H9 (cell line): ENCODE data around the gene ARHGEF10L. TPM values are rescaled to one million over a fixed set of nuclear protein-coding genes. Genes with fewer than 3 reads are reported as not detected.

Source experiments
- DNase-seq: peaks from one replicate; pipeline ENCODE4 v3.0.0-alpha.2; 2017
- H2AFZ ChIP-seq: one replicate; pipeline ENCODE4 v1.6.1; 2013; ENCODE audit warnings: mild to moderate bottlenecking, low read length, control low read depth, moderate library complexity
- H2AK5ac ChIP-seq: 2 replicates; pipeline ENCODE4 v1.6.1; 2013; ENCODE audit warnings: low read length, control low read depth, mixed read lengths; ENCODE audit not compliant: insufficient read length
- H2BK120ac ChIP-seq: one replicate; pipeline ENCODE4 v1.6.1; 2013; ENCODE audit warnings: low read depth, mild to moderate bottlenecking, low read length, control low read depth, inconsistent platforms; ENCODE audit not compliant: poor library complexity, severe bottlenecking
- H2BK12ac ChIP-seq: 2 replicates; pipeline ENCODE4 v1.6.1; 2013; ENCODE audit warnings: low read length, control low read depth, mixed read lengths, low read depth; ENCODE audit not compliant: insufficient read length
- H2BK15ac ChIP-seq: 2 replicates; pipeline ENCODE4 v1.6.1; 2013; ENCODE audit warnings: low read depth, low read length, control low read depth
- H2BK20ac ChIP-seq: one replicate; pipeline ENCODE4 v1.6.1; 2013; ENCODE audit warnings: low read depth, mild to moderate bottlenecking, low read length, control low read depth, inconsistent platforms; ENCODE audit not compliant: poor library complexity, severe bottlenecking
- H2BK5ac ChIP-seq: 2 replicates; pipeline ENCODE4 v1.6.1; 2013; ENCODE audit warnings: low read length, control low read depth, mixed read lengths; ENCODE audit not compliant: insufficient read length
- H3K14ac ChIP-seq: 2 replicates; pipeline ENCODE4 v1.6.1; 2013; ENCODE audit warnings: low read length, control low read depth; ENCODE audit not compliant: insufficient read depth
- H3K18ac ChIP-seq: 2 replicates; pipeline ENCODE4 v1.6.1; 2013; ENCODE audit warnings: low read depth, mild to moderate bottlenecking, mixed read lengths, low read length, control low read depth; ENCODE audit not compliant: insufficient read length
- H3K23ac ChIP-seq: 2 replicates; pipeline ENCODE4 v1.6.1; 2013; ENCODE audit warnings: low read length, control low read depth, mixed read lengths, low read depth; ENCODE audit not compliant: insufficient read length
- H3K23me2 ChIP-seq: 2 replicates; pipeline ENCODE4 v1.6.1; 2013; ENCODE audit warnings: low read depth, mild to moderate bottlenecking, mixed read lengths, low read length, control low read depth; ENCODE audit not compliant: insufficient read length, poor library complexity, severe bottlenecking
- H3K27ac ChIP-seq: 2 replicates; pipeline ENCODE4 v1.5.1; 2013; ENCODE audit warnings: low read length, control low read depth, mixed read lengths, low read depth; ENCODE audit not compliant: insufficient read length
- H3K27me3 ChIP-seq: 2 replicates; pipeline ENCODE4 v1.6.1; 2013; ENCODE audit warnings: low read length, control low read depth, inconsistent platforms; ENCODE audit not compliant: insufficient read depth
- H3K4ac ChIP-seq: 2 replicates; pipeline ENCODE4 v1.6.1; 2013; ENCODE audit warnings: low read depth, mild to moderate bottlenecking, control low read depth, inconsistent platforms, low read length, moderate library complexity
- H3K4me1 ChIP-seq: 2 replicates; pipeline ENCODE4 v1.6.1; 2013; ENCODE audit warnings: low read length, control low read depth, inconsistent platforms; ENCODE audit not compliant: insufficient read depth
- H3K4me2 ChIP-seq: 2 replicates; pipeline ENCODE4 v1.6.1; 2013; ENCODE audit warnings: low read length, control low read depth, mixed read lengths; ENCODE audit not compliant: insufficient read length, insufficient read depth
- H3K56ac ChIP-seq: 2 replicates; pipeline ENCODE4 v1.6.1; 2013; ENCODE audit warnings: low read depth, mild to moderate bottlenecking, mixed read lengths, low read length, control low read depth; ENCODE audit not compliant: insufficient read length
- H3K79me1 ChIP-seq: 2 replicates; pipeline ENCODE4 v1.6.1; 2013; ENCODE audit warnings: low read depth, mild to moderate bottlenecking, moderate library complexity, low read length, control low read depth, inconsistent platforms; ENCODE audit not compliant: insufficient read depth, poor library complexity, severe bottlenecking
- H3K79me2 ChIP-seq: 2 replicates; pipeline ENCODE4 v1.6.1; 2013; ENCODE audit warnings: low read length, control low read depth, inconsistent platforms; ENCODE audit not compliant: insufficient read depth
- H3K9ac ChIP-seq: 2 replicates; pipeline ENCODE4 v1.6.1; 2013; ENCODE audit warnings: low read length, control low read depth, mixed read lengths; ENCODE audit not compliant: insufficient read length; ENCODE audit errors: extremely low read depth
- H3K9me3 ChIP-seq: one replicate; pipeline ENCODE4 v1.6.1; 2013; ENCODE audit warnings: low read depth, low read length, inconsistent platforms; ENCODE audit not compliant: control insufficient read depth
- H3T11ph ChIP-seq: one replicate; pipeline ENCODE4 v1.6.1; 2013; ENCODE audit warnings: mild to moderate bottlenecking, low read length, control low read depth, inconsistent platforms
- H4K20me1 ChIP-seq: one replicate; pipeline ENCODE4 v1.6.1; 2013; ENCODE audit not compliant: control insufficient read depth, insufficient read length, insufficient read depth
- H4K5ac ChIP-seq: 2 replicates; pipeline ENCODE4 v1.6.1; 2013; ENCODE audit warnings: low read depth, mild to moderate bottlenecking, mixed read lengths, low read length, control low read depth; ENCODE audit not compliant: insufficient read length
- H4K8ac ChIP-seq: replicated peaks from 2 replicates; pipeline ENCODE4 v1.6.1; 2013; ENCODE audit warnings: low read length, control low read depth, mixed read lengths, low read depth; ENCODE audit not compliant: insufficient read length
- H4K91ac ChIP-seq: 2 replicates; pipeline ENCODE4 v1.6.1; 2013; ENCODE audit warnings: low read depth, mild to moderate bottlenecking, moderate library complexity, mixed read lengths, low read length, control low read depth; ENCODE audit not compliant: insufficient read length
- H3K27ac Mint-ChIP-seq, 3 experiments: 2 replicates in 2 of 3; 3 replicates in 1 of 3; pipeline ENCODE4 v1.8.0; 2020 to 2021; ENCODE audit warnings: mixed read lengths in 3 of 3, mild to moderate bottlenecking in 1 of 3, moderate library complexity in 1 of 3
- H3K27me3 Mint-ChIP-seq: 2 replicates; pipeline ENCODE4 v1.8.0; 2021; ENCODE audit warnings: low read depth, mild to moderate bottlenecking, moderate library complexity, mixed read lengths
- H3K36me3 Mint-ChIP-seq, 3 experiments: 2 replicates in 2 of 3; 3 replicates in 1 of 3; pipeline ENCODE4 v1.8.0; 2020 to 2021; ENCODE audit warnings: low read depth in 3 of 3, mixed read lengths in 3 of 3; ENCODE audit not compliant: insufficient read depth in 1 of 3
- H3K4me1 Mint-ChIP-seq, 2 experiments: 2 replicates each; pipeline ENCODE4 v1.8.0; 2020; ENCODE audit warnings: mixed read lengths in 2 of 2
- H3K4me3 Mint-ChIP-seq, 2 experiments: 2 replicates in 1 of 2; 3 replicates in 1 of 2; pipeline ENCODE4 v1.8.0; 2020 to 2021; ENCODE audit warnings: mild to moderate bottlenecking in 2 of 2, mixed read lengths in 2 of 2, moderate library complexity in 1 of 2
- H3K9me3 Mint-ChIP-seq, 2 experiments: 2 replicates in 1 of 2; 3 replicates in 1 of 2; pipeline ENCODE4 v1.8.0; 2020; ENCODE audit warnings: mild to moderate bottlenecking in 2 of 2, mixed read lengths in 2 of 2, moderate library complexity in 1 of 2
- WGBS: extraction: QIAGEN DNeasy Blood & Tissue Kit; methylation state at CpG from one replicate; pipeline ENCODE4 v1.1.7; 2013; ENCODE audit warnings: missing lambda C conversion rate, low lambda C conversion rate, mixed read lengths; ENCODE audit not compliant: insufficient read length; ENCODE audit errors: extremely low coverage; 5-methylcytosine and 5-hydroxymethylcytosine counted together
- total RNA-seq: library from RNA; stranded (reverse); gene quantifications from 2 replicates; pipeline ENCODE4 v1.2.1, GENCODE V29; 2021
- TF ChIP-seq, protein P1 (sequence below): fragments of 200-600 bp; sonication (generic); conservative IDR thresholded peaks from 3 replicates; pipeline ENCODE4 v1.8.0; 2021; ENCODE audit warnings: antibody characterized with exemption, mild to moderate bottlenecking

ARHGEF10L gene
- total RNA-seq, 1 experiment from 2014 or later = 20.2 TPM

- Histone ChIP-seq H3K4me2 (no peak overlapping the region), H4K8ac (no peak overlapping the region), H2BK15ac (no peak overlapping the region), H3K18ac (no peak overlapping the region), H2BK120ac (no peak overlapping the region), H2AK5ac (no peak overlapping the region), H3K79me1 (no peaks in the 10 kb centered on the region), H3K27me3 (no peaks in the 10 kb centered on the region), H3K9ac (no peak overlapping the region), H3K14ac (no peak overlapping the region), H3T11ph (no peak overlapping the region), H2BK5ac (no peak overlapping the region), H2BK12ac (no peak overlapping the region), H3K56ac (no peak overlapping the region), H3K27ac (no peak overlapping the region), H4K5ac (no peak overlapping the region), H3K9me3 (no peaks in the 10 kb centered on the region), H3K4me1 (no peaks in the 10 kb centered on the region), H4K20me1 (no peaks in the 10 kb centered on the region), H3K23ac (no peak overlapping the region), H2BK20ac (no peak overlapping the region), H3K23me2 (no peaks in the 10 kb centered on the region), H4K91ac (no peak overlapping the region), H2AFZ (no peak overlapping the region), H3K4ac (no peak overlapping the region), H3K79me2 (no peaks in the 10 kb centered on the region)
- Mint-ChIP-seq H3K27me3 (peaks cover 4% of the 10 kb centered on the region), H3K9me3 (no peaks in the 10 kb centered on the region), H3K4me3 (no peak overlapping the region), H3K36me3 (no peaks in the 10 kb centered on the region), H3K4me1 (peaks cover 0 to 2% of the 10 kb centered on the region in 2 experiments; a peak in 1 of 4 replicates), H3K27ac (no peak overlapping the region)
- DNase-seq = no peak
- TF ChIP-seq, protein P1, sequence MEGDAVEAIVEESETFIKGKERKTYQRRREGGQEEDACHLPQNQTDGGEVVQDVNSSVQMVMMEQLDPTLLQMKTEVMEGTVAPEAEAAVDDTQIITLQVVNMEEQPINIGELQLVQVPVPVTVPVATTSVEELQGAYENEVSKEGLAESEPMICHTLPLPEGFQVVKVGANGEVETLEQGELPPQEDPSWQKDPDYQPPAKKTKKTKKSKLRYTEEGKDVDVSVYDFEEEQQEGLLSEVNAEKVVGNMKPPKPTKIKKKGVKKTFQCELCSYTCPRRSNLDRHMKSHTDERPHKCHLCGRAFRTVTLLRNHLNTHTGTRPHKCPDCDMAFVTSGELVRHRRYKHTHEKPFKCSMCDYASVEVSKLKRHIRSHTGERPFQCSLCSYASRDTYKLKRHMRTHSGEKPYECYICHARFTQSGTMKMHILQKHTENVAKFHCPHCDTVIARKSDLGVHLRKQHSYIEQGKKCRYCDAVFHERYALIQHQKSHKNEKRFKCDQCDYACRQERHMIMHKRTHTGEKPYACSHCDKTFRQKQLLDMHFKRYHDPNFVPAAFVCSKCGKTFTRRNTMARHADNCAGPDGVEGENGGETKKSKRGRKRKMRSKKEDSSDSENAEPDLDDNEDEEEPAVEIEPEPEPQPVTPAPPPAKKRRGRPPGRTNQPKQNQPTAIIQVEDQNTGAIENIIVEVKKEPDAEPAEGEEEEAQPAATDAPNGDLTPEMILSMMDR = peak; percentile 48
- WGBS = no CpG with 5 or more reads among the region's 6 CpGs
These were observed 184.2 kb downstream of the ARHGEF10L start for GRCh38 chr1:17723684-17724083.
